Activated CD4-positive, alpha-beta T cell treated with anti-CD3 and anti-CD28 coated beads, Interleukin-2, amount 50 U/mL, for 4 hours (primary cell): ENCODE measurements around the gene COL19A1.
"Not testable (repeated sequence)": the region's sequence is repeated elsewhere in the genome, so short reads cannot be mapped to it uniquely, and the experiment has no call there.

Experiments
- DNase-seq, 2 experiments: peaks; one replicate each; pipeline ENCODE4 v3.0.0-alpha.2; 2020

The COL19A1 gene

GRCh38 chr6:69973763-69974162 is 107.4 kb downstream of the COL19A1 start:
- DNase-seq, result no peak

- DNase-seq, result no peak
Observed at GRCh38 chr6:69974193-69974592, 107.8 kb downstream of the COL19A1 start.

- no peak for DNase-seq
Observed at GRCh38 chr6:69976591-69977090, 110.3 kb downstream of the COL19A1 start.

- DNase-seq, result no peak
Observed at GRCh38 chr6:69980624-69981023, 114.3 kb downstream of the COL19A1 start.

- no peak for DNase-seq
Observed at GRCh38 chr6:69984506-69984905, 118.2 kb downstream of the COL19A1 start.

- DNase-seq, result no peak
Observed at GRCh38 chr6:69985180-69985579, 118.8 kb downstream of the COL19A1 start.

GRCh38 chr6:69987550-69987949 is 121.2 kb downstream of the COL19A1 start:
- no peak for DNase-seq

- no peak for DNase-seq
Observed at GRCh38 chr6:69988458-69989126, 122.2 kb downstream of the COL19A1 start.

GRCh38 chr6:69994251-69994650 is 127.9 kb downstream of the COL19A1 start:
- DNase-seq, result no peak

- DNase-seq, result no peak
Observed at GRCh38 chr6:70008189-70008588, 141.8 kb downstream of the COL19A1 start.

GRCh38 chr6:70010339-70010738 is 144.0 kb downstream of the COL19A1 start:
- not testable (repeated sequence) for DNase-seq

GRCh38 chr6:70023201-70023600 is 156.8 kb downstream of the COL19A1 start:
- not testable (repeated sequence) for DNase-seq

GRCh38 chr6:70028246-70028645 is 161.9 kb downstream of the COL19A1 start:
- DNase-seq, result no peak

- no peak for DNase-seq
Observed at GRCh38 chr6:70028926-70029325, 162.6 kb downstream of the COL19A1 start.

- no peak for DNase-seq
Observed at GRCh38 chr6:70033781-70034180, 167.4 kb downstream of the COL19A1 start.

GRCh38 chr6:70037445-70037844 is 171.1 kb downstream of the COL19A1 start:
- no peak for DNase-seq

GRCh38 chr6:70040766-70041165 is 174.4 kb downstream of the COL19A1 start:
- DNase-seq, result no peak

- no peak for DNase-seq
Observed at GRCh38 chr6:70041411-70041810, 175.1 kb downstream of the COL19A1 start.

- no peak for DNase-seq
Observed at GRCh38 chr6:70045413-70045812, 179.1 kb downstream of the COL19A1 start.

- no peak for DNase-seq
Observed at GRCh38 chr6:70051197-70052124, 185.1 kb downstream of the COL19A1 start.

- DNase-seq, result no peak
Observed at GRCh38 chr6:70059039-70059719, 192.8 kb downstream of the COL19A1 start.

- DNase-seq, result no peak
Observed at GRCh38 chr6:70060680-70061079, 194.3 kb downstream of the COL19A1 start.

- no peak for DNase-seq
Observed at GRCh38 chr6:70061546-70061945, 195.2 kb downstream of the COL19A1 start.
